NB4 (cell line): Measurements from ENCODE around the gene CARS1.

Source experiments
- DNase-seq: peaks from one replicate; pipeline ENCODE4 v3.0.0; 2010; ENCODE audit warnings: low read depth
- H3K4me3 ChIP-seq: one replicate; pipeline ENCODE4 v1.5.1; 2011; ENCODE audit warnings: mild to moderate bottlenecking, low read depth, low read length, moderate library complexity
- MYC ChIP-seq: IDR thresholded peaks from 2 replicates; pipeline ENCODE4 v1.6.1; 2011; ENCODE audit warnings: low read depth, low read length
- POLR2A ChIP-seq: IDR thresholded peaks from 2 replicates; pipeline ENCODE4 v1.6.1; 2011; ENCODE audit warnings: mild to moderate bottlenecking; ENCODE audit not compliant: insufficient read length; ENCODE audit errors: extremely low read depth
- TF ChIP-seq, protein P1 (sequence below): IDR thresholded peaks from one replicate; pipeline ENCODE4 v1.5.1; 2012; ENCODE audit warnings: low read depth, low read length
- TF ChIP-seq, protein P2 (sequence below): IDR thresholded peaks from 2 replicates; pipeline ENCODE4 v1.6.1; 2011; ENCODE audit warnings: low read depth, low read length

The CARS1 gene

DNA sequence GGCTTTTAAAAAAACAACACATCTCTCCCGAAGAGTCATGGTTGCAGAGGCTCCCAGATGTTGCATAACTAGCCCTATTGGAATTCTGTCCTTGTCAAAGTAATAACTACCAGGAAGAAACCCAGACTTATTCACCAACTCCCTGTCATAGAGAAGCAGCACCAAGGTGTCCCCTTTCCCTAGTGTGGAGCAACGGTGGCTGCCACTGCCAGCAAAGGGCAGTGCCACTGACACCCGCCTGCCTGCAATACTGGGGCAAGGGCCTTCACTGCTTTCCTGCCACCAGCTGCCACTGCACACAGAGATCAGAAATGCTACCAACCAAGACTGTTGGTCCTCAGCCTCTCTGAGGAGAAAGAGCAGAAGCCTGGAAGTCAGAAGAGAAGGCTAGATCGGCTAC, 92.4 kb downstream of the CARS1 start:
- no peak for DNase-seq
- no peak for TF ChIP-seq POLR2A
- TF ChIP-seq, protein P1, sequence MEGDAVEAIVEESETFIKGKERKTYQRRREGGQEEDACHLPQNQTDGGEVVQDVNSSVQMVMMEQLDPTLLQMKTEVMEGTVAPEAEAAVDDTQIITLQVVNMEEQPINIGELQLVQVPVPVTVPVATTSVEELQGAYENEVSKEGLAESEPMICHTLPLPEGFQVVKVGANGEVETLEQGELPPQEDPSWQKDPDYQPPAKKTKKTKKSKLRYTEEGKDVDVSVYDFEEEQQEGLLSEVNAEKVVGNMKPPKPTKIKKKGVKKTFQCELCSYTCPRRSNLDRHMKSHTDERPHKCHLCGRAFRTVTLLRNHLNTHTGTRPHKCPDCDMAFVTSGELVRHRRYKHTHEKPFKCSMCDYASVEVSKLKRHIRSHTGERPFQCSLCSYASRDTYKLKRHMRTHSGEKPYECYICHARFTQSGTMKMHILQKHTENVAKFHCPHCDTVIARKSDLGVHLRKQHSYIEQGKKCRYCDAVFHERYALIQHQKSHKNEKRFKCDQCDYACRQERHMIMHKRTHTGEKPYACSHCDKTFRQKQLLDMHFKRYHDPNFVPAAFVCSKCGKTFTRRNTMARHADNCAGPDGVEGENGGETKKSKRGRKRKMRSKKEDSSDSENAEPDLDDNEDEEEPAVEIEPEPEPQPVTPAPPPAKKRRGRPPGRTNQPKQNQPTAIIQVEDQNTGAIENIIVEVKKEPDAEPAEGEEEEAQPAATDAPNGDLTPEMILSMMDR, result no peak
- TF ChIP-seq, protein P2, sequence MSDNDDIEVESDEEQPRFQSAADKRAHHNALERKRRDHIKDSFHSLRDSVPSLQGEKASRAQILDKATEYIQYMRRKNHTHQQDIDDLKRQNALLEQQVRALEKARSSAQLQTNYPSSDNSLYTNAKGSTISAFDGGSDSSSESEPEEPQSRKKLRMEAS, result no peak
- no peak for TF ChIP-seq MYC
- H3K4me3 ChIP-seq, result no peak overlapping the region

DNA sequence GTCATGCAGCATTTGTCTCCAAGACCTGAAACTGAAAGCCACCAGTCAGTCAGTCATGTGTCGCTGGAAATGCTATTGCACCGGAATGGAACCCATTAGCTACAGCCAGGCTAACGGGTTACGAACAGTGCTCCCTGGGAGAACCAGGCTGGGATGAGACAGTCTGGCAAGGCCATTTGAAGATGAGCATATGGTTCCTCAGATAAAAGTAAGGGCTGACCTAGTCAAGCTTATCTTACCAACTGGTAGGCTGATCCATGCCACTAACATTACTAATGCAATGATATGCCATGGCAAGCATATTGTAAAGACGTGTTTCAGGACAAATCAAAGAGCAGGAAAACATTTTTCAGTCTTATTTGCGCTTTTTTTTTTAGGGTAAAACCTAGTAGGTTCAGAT, 93.5 kb downstream of the CARS1 start:
- no peak for DNase-seq
- TF ChIP-seq, protein P2, result no peak
- no peak for TF ChIP-seq POLR2A
- TF ChIP-seq MYC, result no peak
- TF ChIP-seq, protein P1, result no peak
- no peak overlapping the region for H3K4me3 ChIP-seq

DNA sequence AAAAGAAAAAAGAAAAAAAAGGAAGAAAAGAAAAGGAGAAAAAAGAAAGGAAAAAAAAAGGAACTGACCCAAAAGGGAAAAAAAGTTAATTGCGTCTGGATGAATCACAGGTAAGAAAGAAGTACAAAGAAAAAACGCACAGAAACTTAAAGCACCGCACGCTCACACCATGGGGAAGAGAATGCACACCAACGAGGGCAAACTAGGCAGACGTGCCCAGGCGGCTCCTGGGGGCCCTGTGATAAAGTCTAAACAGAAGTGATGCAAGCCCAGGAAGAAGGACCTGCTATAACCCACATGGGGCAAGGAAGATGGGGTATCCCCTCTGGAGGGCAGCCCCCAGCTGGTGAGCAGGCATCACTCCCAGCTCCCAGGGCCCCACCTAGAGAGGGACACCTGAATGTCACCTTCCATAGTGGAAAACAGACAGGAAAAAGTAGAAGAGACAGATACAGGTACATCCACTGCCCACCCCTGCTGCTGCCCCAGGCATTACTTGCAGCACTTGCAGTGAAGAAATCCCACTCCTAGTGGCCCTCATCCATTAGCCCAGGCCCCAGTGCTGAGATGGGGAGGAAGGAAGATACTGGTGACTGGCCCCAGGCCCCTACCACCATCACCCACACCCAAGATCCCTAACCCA, 94.0 kb downstream of the CARS1 start:
- DNase-seq, result no peak
- no peak overlapping the region for H3K4me3 ChIP-seq
- no peak for TF ChIP-seq POLR2A
- TF ChIP-seq, protein P2, result no peak
- TF ChIP-seq MYC, result no peak
- TF ChIP-seq, protein P1, result no peak

DNA sequence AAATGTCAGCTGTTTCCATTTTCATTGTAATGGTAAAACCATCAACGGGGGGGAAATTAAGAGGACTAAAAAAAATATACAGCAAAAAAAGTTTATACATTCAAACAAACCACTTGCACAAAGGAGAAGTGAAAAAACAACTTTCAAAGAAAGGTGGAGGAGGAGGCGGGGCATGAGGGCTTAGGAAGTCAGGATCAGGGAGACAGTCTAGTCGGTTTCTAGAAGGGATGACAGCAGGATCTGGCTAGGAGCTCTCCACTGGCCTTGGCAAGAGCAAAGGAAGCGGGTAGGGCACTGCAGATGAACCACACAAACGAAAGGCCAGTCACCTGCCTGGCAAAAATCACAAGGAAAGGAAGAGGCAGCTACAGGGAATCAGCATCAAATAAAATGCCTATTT, 96.1 kb downstream of the CARS1 start:
- TF ChIP-seq POLR2A (no peak), MYC (no peak)
- TF ChIP-seq, protein P2, result no peak
- TF ChIP-seq, protein P1, result no peak
- DNase-seq, result no peak
- H3K4me3 ChIP-seq, result no peak overlapping the region

DNA sequence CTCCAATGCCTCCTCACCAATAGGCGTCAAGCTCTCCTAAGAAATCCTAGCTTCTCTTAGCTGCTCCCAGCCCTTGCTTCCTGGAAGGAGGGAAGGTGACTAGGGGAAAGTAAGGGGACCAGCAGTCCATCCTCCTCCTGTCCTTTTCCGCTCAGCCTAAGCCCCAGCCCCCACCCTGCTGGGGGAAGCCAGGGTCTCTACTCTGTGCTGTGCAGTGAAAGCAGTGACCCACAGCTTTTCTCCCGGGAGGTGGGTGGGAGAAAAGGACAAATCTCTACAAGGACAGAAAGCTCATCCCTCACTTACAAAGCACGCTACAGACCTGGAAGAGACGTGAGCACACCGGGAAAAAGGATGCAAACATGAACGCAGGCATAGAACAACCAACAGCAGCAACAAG, 97.1 kb downstream of the CARS1 start:
- no peak for DNase-seq
- H3K4me3 ChIP-seq, result no peak overlapping the region
- TF ChIP-seq MYC (no peak), POLR2A (no peak)
- TF ChIP-seq, protein P2, result no peak
- TF ChIP-seq, protein P1, result no peak
